Kidney (tissue), 14 donors: ENCODE measurements around the gene ITGB8. TPM values are rescaled to one million over a fixed set of nuclear protein-coding genes. Genes with fewer than 3 reads are reported as not detected.

Experiments used
- DNase-seq, 5 donors: peaks; one replicate each; pipeline ENCODE4 v3.0.0-alpha.2; 2013 to 2020
- FAIRE-seq: peaks from 2 replicates; lab custom pipeline; 2012; peaks lifted over from hg19 to GRCh38; lab: Jason Lieb, UNC
- H3K27ac ChIP-seq, 2 donors: one replicate each; pipeline ENCODE4 v1.7.0; 2013; ENCODE audit warnings: low read depth in 2 of 2, low read length in 2 of 2, inconsistent platforms in 1 of 2
- H3K27me3 ChIP-seq: one replicate; pipeline ENCODE4 v1.7.1; 2013; ENCODE audit warnings: low read length, inconsistent platforms; ENCODE audit not compliant: control insufficient read depth, insufficient read depth
- H3K36me3 ChIP-seq, 3 donors: one replicate each; pipeline versions ENCODE4 v1.7.0 to v1.7.1; 2013; ENCODE audit warnings: low read length in 3 of 3, control low read depth in 1 of 3, inconsistent platforms in 1 of 3; ENCODE audit not compliant: insufficient read depth in 3 of 3, control insufficient read depth in 2 of 3
- H3K4me1 ChIP-seq, 3 donors: one replicate each; pipeline versions ENCODE4 v1.7.0 to v1.7.1; 2013; ENCODE audit warnings: low read length in 3 of 3, inconsistent platforms in 1 of 3, low read depth in 1 of 3; ENCODE audit not compliant: control insufficient read depth in 2 of 3, insufficient read depth in 2 of 3
- H3K4me3 ChIP-seq, 3 donors: one replicate each; pipeline versions ENCODE4 v1.7.0 to v1.8.1; 2013; ENCODE audit warnings: low read length in 3 of 3, control low read depth in 1 of 3, inconsistent platforms in 1 of 3
- H3K9ac ChIP-seq, 3 donors: one replicate each; pipeline versions ENCODE4 v1.7.0 to v1.7.1; 2013; ENCODE audit warnings: low read length in 3 of 3, control low read depth in 1 of 3, inconsistent platforms in 1 of 3
- H3K9me3 ChIP-seq, 3 donors: one replicate each; pipeline versions ENCODE4 v1.7.0 to v1.7.1; 2013; ENCODE audit warnings: low read length in 3 of 3, control low read depth in 1 of 3, inconsistent platforms in 1 of 3; ENCODE audit not compliant: control insufficient read depth in 2 of 3, insufficient read depth in 1 of 3
- CTCF ChIP-seq: IDR thresholded peaks from 3 replicates; pipeline ENCODE4 v1.5.1; 2012; ENCODE audit warnings: mild to moderate bottlenecking, moderate library complexity, borderline replicate concordance; ENCODE audit not compliant: insufficient read depth; ENCODE audit errors: extremely low read depth
- intact Hi-C: fragments of 100-400 bp; cut with DNase I; formaldehyde crosslinking; loops from one replicate; pipeline ENCODE4 v1.11.1; 2022
- polyA plus RNA-seq: library from polyadenylated mRNA; stranded (reverse); fragments of 350-450 nt; fragmentation: Illumina TruSeq; extraction: RNeasy Lipid Tissue Mini Kit (QIAGEN cat#74804); gene quantifications from one replicate; pipeline ENCODE4 v1.2.3, GENCODE V29; 2014; ENCODE audit warnings: low read depth, low replicate concordance; ENCODE audit not compliant: insufficient read depth
- total RNA-seq: library from RNA; stranded (reverse); fragmentation: NEBNext Ultra II Directional; extraction: Animal tissue kit (Norgen Biotek cat#: 25700); gene quantifications from one replicate; pipeline ENCODE4 v1.2.1, GENCODE V29; 2021
- donor health status: control.
- donor health status: control.
- donor health status: control.
- donor health status: control.
- donor health status: control.
- donor health status: DM: yes; HTN: yes; CAD: no.
- donor health status: Normal renal cell carcinoma (clear cell type).

Gene ITGB8
- total and polyA plus RNA-seq, 2 donors from 2014 or later, result 10.3 to 213 TPM

DNA sequence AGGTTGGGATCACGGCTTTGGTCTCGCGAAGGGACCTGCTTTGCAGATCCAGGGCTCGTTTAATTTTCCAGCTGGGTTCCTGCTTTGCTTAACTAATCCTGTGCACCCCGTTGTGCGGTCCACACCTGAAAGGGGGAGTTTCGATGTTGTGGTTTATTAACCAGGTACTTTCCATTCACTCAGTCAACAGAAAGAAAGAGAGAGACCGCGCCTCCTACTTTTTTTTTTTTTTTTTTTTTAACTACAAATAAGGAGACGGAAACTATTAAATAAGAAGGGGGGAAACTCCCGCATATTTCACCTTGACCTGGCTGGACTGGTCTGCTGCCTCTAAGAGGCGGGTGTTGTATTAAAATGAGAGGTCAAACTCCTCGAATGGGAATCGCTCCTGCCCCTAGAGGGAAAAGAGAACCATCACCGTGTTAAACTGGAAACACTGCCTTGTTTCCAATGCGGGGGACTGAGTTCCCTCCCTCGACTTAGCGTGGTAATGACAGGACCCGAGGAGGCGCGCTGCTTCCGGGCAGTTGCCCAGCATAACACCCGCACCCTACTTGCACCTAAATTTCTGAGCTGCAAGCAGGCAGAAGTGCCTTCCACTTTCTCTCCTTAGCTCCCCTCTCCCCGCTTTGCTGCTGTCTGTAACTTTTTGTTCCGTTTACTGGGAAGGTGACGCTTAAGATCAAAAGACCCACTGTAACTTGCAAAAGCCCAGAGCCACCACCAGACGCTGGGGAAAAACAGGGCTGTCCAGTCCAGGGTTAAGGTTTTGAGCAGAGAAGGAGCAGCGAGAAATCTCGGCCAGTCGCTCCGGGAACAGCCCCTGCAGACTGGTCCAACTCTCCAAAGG, 1.1 kb upstream of the ITGB8 start:
- Histone ChIP-seq H3K9ac (peak overlapping the region; percentile 41 to 99 (median 84)), H3K4me3 (peak overlapping the region; percentile 84 to 88 (median 87)), H3K4me1 (peaks cover 0 to 2% (median 0%) of the 10 kb centered on the region in 3 donors), H3K27me3 (no peaks in the 10 kb centered on the region), H3K9me3 (no peaks in the 10 kb centered on the region), H3K27ac (peak overlapping the region; percentile 98 to 99), H3K36me3 (no peaks in the 10 kb centered on the region)
- intact Hi-C loops, result no loop called here
- DNase-seq (peak; percentile 85 to 96 (median 89)), FAIRE-seq (peak; percentile 68)
- TF ChIP-seq CTCF, result no peak

DNA sequence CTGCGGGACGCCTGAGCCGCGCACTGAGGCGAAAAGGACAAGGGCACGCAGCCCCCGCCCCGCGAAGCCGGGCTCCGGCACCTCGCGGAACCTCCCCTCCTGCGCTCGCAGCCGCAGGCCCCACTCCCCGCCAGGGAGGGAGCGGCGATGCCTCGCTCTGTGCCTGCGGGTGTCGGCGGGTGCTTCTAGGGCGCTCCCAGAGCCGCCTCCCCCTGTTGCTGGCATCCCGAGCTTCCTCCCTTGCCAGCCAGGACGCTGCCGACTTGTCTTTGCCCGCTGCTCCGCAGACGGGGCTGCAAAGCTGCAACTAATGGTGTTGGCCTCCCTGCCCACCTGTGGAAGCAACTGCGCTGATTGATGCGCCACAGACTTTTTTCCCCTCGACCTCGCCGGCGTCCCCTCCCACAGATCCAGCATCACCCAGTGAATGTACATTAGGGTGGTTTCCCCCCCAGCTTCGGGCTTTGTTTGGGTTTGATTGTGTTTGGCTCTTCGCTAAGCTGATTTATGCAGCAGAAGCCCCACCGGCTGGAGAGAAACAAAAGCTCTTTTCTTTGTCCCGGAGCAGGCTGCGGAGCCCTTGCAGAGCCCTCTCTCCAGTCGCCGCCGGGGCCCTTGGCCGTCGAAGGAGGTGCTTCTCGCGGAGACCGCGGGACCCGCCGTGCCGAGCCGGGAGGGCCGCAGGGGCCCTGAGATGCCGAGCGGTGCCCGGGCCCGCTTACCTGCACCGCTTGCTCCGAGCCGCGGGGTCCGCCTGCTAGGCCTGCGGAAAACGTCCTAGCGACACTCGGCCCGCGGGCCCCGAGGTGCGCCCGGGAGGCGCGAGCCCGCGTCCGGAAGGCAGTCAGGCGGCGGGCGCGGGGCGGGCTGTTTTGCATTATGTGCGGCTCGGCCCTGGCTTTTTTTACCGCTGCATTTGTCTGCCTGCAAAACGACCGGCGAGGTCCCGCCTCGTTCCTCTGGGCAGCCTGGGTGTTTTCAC, 519 bp downstream of the ITGB8 start:
- Histone ChIP-seq H3K27me3 (no peaks in the 10 kb centered on the region), H3K9ac (peak overlapping the region; percentile 60 to 99 (median 84)), H3K4me1 (peaks cover 0 to 2% (median 0%) of the 10 kb centered on the region in 3 donors), H3K9me3 (no peaks in the 10 kb centered on the region), H3K4me3 (peak overlapping the region; percentile 84 to 88 (median 87)), H3K27ac (peak overlapping the region; percentile 98 to 99), H3K36me3 (no peaks in the 10 kb centered on the region)
- intact Hi-C loops, result no loop called here
- TF ChIP-seq CTCF, result no peak
- DNase-seq, result peak in 3 of 5 donors; percentile 62 to 81 (median 73)
- FAIRE-seq, result no peak

DNA sequence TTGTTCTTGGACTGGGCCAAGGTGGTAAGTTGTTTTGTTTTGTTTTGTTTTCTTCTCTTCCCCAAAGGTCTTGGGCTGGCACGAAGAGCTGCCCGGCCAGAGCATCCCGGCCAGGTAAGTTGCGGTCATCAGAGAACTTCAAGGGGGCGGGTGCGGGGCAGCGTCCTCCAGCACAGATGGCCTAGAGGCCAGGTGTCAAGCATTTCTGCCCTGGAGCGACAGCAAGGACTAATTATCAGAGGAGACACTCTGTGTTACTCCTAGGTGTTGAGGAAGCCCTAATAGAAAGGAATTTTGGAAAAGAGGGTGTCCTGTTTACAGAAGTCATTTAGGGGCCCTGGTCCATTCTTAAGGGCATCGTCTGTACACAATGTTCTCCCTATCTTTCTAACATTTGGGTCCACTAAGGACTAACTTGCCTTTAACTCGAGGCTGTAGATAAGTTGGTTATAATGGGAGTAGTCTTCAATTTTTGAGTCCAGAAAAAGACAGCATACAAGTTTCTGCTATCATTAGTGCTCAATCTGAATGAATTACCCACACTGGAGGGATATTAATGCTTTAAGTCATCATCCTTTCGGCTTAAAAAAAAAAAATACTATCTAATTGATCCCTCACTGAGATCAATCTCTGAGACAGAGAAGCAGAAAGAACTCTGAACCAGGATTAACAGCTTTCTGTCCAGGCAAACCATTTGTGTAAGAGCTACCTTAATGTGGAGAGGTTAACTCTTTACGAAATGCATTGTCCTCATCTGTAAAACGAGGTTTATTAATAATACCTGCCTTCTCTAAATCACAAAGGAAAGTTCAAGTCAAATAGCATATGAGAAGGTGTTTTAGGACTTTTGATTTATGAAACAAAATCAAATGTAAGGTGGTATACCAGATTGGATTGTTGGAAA, 1.5 kb downstream of the ITGB8 start:
- peak in 3 of 5 donors; percentile 62 to 70 (median 63) for DNase-seq
- Histone ChIP-seq H3K9ac (peak overlapping the region; percentile 61 to 99 (median 75)), H3K27me3 (no peaks in the 10 kb centered on the region), H3K4me1 (peaks cover 0 to 2% (median 0%) of the 10 kb centered on the region in 3 donors), H3K4me3 (peak overlapping the region; percentile 84 to 88 (median 87)), H3K9me3 (no peaks in the 10 kb centered on the region), H3K27ac (peak overlapping the region; percentile 98 to 99), H3K36me3 (no peaks in the 10 kb centered on the region)
- intact Hi-C loops, result no loop called here
- TF ChIP-seq CTCF, result no peak
- no peak for FAIRE-seq
